Measurements from ENCODE around the gene WARS2. TPM values are rescaled to one million over a fixed set of nuclear protein-coding genes. Genes with fewer than 3 reads are reported as not detected.

Gene WARS2
- total and polyA plus RNA-seq, 2 experiments from 2014 or later = 6.2 to 19.3 TPM

- TF ChIP-seq CTCF (IDR thresholded peaks at IDR 0.05; ENCODE audit: poor library complexity) = no peak
Measured at GRCh38 chr1:119046429-119046784, 94.0 kb downstream of the WARS2 start.

GRCh38 chr1:119045096-119045746 is 95.2 kb downstream of the WARS2 start:
- H3K27ac ChIP-seq = peak overlapping the region; percentile 60
- H3K4me2 ChIP-seq = peak overlapping the region; percentile 43
- H3K79me2 ChIP-seq = no peaks in the 10 kb centered on the region
- DNase-seq (ENCODE audit: low spot score) = no peak
- no peak overlapping the region for H2AFZ ChIP-seq
- H3K4me3 ChIP-seq = no peak overlapping the region
- H3K9me3 ChIP-seq (ENCODE audit: low read depth) = no peaks in the 10 kb centered on the region
- TF ChIP-seq EZH2 (IDR thresholded peaks at IDR 0.05; ENCODE audit: borderline replicate concordance) = no peak
- TF ChIP-seq CTCF (IDR thresholded peaks at IDR 0.05; ENCODE audit: poor library complexity) = no peak
- no peak for TF ChIP-seq EZH2phosphoT487 (IDR thresholded peaks at IDR 0.05; ENCODE audit: low read depth, severe bottlenecking, unreplicated experiment)
- H3K27me3 ChIP-seq = no peaks in the 10 kb centered on the region
- H3K36me3 ChIP-seq (replicated peaks; ENCODE audit: insufficient read depth, low read depth) = no peaks in the 10 kb centered on the region
- peaks cover 13% of the 10 kb centered on the region for H3K4me1 ChIP-seq (ENCODE audit: insufficient read depth)
- 58% methylated on average over 1 of the region's 1 CpG for WGBS (ENCODE audit: low lambda C conversion rate, missing lambda C conversion rate)
- no peaks in the 10 kb centered on the region for H3K9me2 ChIP-seq (replicated peaks; ENCODE audit: insufficient read depth)
- no peaks in the 10 kb centered on the region for H4K20me1 ChIP-seq (ENCODE audit: insufficient read depth, poor library complexity, severe bottlenecking)

More at GRCh38 chr1:119046429-119046784, 94.0 kb downstream of the WARS2 start:
- Histone ChIP-seq H3K79me2 (no peaks in the 10 kb centered on the region), H3K27ac (peak overlapping the region; percentile 60), H2AFZ (no peak overlapping the region), H3K4me2 (peak overlapping the region; percentile 40), H3K9me3 (ENCODE audit: low read depth) (no peaks in the 10 kb centered on the region), H3K9me2 (replicated peaks; ENCODE audit: insufficient read depth) (no peaks in the 10 kb centered on the region), H3K36me3 (replicated peaks; ENCODE audit: insufficient read depth, low read depth) (no peaks in the 10 kb centered on the region), H3K4me1 (ENCODE audit: insufficient read depth) (peaks cover 13% of the 10 kb centered on the region), H4K20me1 (ENCODE audit: insufficient read depth, poor library complexity, severe bottlenecking) (no peaks in the 10 kb centered on the region), H3K4me3 (no peak overlapping the region), H3K27me3 (no peaks in the 10 kb centered on the region)
- WGBS (ENCODE audit: low lambda C conversion rate, missing lambda C conversion rate) = 80% methylated on average over 7 of the region's 7 CpGs
- DNase-seq (ENCODE audit: low spot score) = no peak

GRCh38 chr1:119040906-119041305 is 99.5 kb downstream of the WARS2 start:
- no peak for TF ChIP-seq CTCF (IDR thresholded peaks at IDR 0.05; ENCODE audit: poor library complexity)
- TF ChIP-seq EZH2 (IDR thresholded peaks at IDR 0.05; ENCODE audit: borderline replicate concordance) = no peak
- no peak for TF ChIP-seq EZH2phosphoT487 (IDR thresholded peaks at IDR 0.05; ENCODE audit: low read depth, severe bottlenecking, unreplicated experiment)
- no peaks in the 10 kb centered on the region for H3K9me2 ChIP-seq (replicated peaks; ENCODE audit: insufficient read depth)
- H3K4me2 ChIP-seq = no peak overlapping the region
- H3K4me3 ChIP-seq = no peak overlapping the region
- DNase-seq (ENCODE audit: low spot score) = peak; percentile 13
- no peaks in the 10 kb centered on the region for H3K36me3 ChIP-seq (replicated peaks; ENCODE audit: insufficient read depth, low read depth)
- H3K27me3 ChIP-seq = no peaks in the 10 kb centered on the region
- H3K9me3 ChIP-seq (ENCODE audit: low read depth) = no peaks in the 10 kb centered on the region
- H4K20me1 ChIP-seq (ENCODE audit: insufficient read depth, poor library complexity, severe bottlenecking) = no peaks in the 10 kb centered on the region
- H2AFZ ChIP-seq = no peak overlapping the region
- no peak overlapping the region for H3K27ac ChIP-seq
- peaks cover 11% of the 10 kb centered on the region for H3K4me1 ChIP-seq (ENCODE audit: insufficient read depth)
- WGBS (ENCODE audit: low lambda C conversion rate, missing lambda C conversion rate) = 79% methylated on average over 2 of the region's 2 CpGs
- H3K79me2 ChIP-seq = no peaks in the 10 kb centered on the region

Measured in hepatocyte (in vitro differentiated cells).